Stomach (tissue), 9 donors: ENCODE results near the gene CDCA7. TPM values are rescaled to one million over a fixed set of nuclear protein-coding genes. Genes with fewer than 3 reads are reported as not detected.

Experiments
- DNase-seq, 2 donors: peaks; one replicate each; pipeline versions ENCODE4 v3.0.0 to v3.0.0-alpha.2; 2013 to 2019
- H3K27ac ChIP-seq, 5 donors: fragments of 200-600 bp in 4 of 5; sonication (generic) in 4 of 5; one replicate each; pipeline ENCODE4 v1.5.1; 2013 to 2019; ENCODE audit warnings: mild to moderate bottlenecking in 1 of 5, moderate library complexity in 1 of 5
- H3K27me3 ChIP-seq, 3 donors: fragments of 200-600 bp; sonication (generic); one replicate each; pipeline ENCODE4 v1.5.1; 2017 to 2019; ENCODE audit warnings: mixed run types in 1 of 3
- H3K36me3 ChIP-seq, 4 donors: fragments of 200-600 bp; sonication (generic); 1 replicate in 3 of 4; 2 replicates in 1 of 4; pipeline ENCODE4 v1.5.1; 2016 to 2019
- H3K4me1 ChIP-seq, 4 donors: fragments of 200-600 bp; sonication (generic); one replicate each; pipeline ENCODE4 v1.5.1; 2016 to 2019
- H3K4me3 ChIP-seq, 4 donors: fragments of 200-600 bp; sonication (generic) in 3 of 4; one replicate each; pipeline ENCODE4 v1.5.1; 2016 to 2019; ENCODE audit warnings: mild to moderate bottlenecking in 1 of 4
- H3K9me3 ChIP-seq, 4 donors: fragments of 200-600 bp; sonication (generic); one replicate each; pipeline ENCODE4 v1.5.1; 2016 to 2019
- EP300 ChIP-seq: sonication (generic); formaldehyde crosslinking; IDR thresholded peaks from one replicate; pipeline ENCODE4 v1.6.1; 2017; ENCODE audit warnings: antibody characterized with exemption
- POLR2A ChIP-seq, 4 donors: fragments of 450-650 bp; IDR thresholded peaks; one replicate each; pipeline ENCODE4 v1.6.1; 2016; ENCODE audit warnings: antibody characterized with exemption in 4 of 4, control low read depth in 2 of 4, mild to moderate bottlenecking in 1 of 4, moderate library complexity in 1 of 4
- POLR2AphosphoS5 ChIP-seq, 3 donors: sonication (generic); formaldehyde crosslinking; IDR thresholded peaks; one replicate each; pipeline ENCODE4 v1.6.1; 2016; ENCODE audit warnings: antibody characterized with exemption in 3 of 3
- WGBS, 5 donors: extraction: QIAGEN DNeasy Blood & Tissue Kit in 3 of 5; methylation state at CpG; one replicate each; pipeline versions ENCODE4 v1.1.5 to v1.1.7; 2013 to 2018; 5-methylcytosine and 5-hydroxymethylcytosine counted together
- intact Hi-C: fragments of 100-400 bp; cut with DNase I; formaldehyde crosslinking; loops from one replicate; pipeline ENCODE4 v1.15.1; 2023; ENCODE audit warnings: low total_unique reads
- polyA plus RNA-seq, 3 donors: library from polyadenylated mRNA; stranded (reverse); fragments of 200-250 nt; gene quantifications; one replicate each; pipeline ENCODE4 v1.2.3, GENCODE V29; 2013
- total RNA-seq, 5 donors: library from RNA; depleted of rRNA; stranded (reverse); fragments of >200 nt; gene quantifications; one replicate each; pipeline versions ENCODE4 v1.1.0 to v1.2.3, GENCODE V29; 2014 to 2016
- TF ChIP-seq, protein P1 (sequence below), 7 experiments: fragments of 450-650 bp in 4 of 7; fragments of 200-600 bp in 3 of 7; sonication (generic) in 3 of 7; IDR thresholded peaks; one replicate each; pipeline ENCODE4 v1.5.1; 2016 to 2019; ENCODE audit warnings: antibody characterized with exemption in 7 of 7, control low read depth in 2 of 7, mild to moderate bottlenecking in 1 of 7
- donor health status: healthy with polysubstance abuse.
- donor health status: Bipolar disorder and iron deficiency.
- donor health status: healthy.

Gene CDCA7
- total and polyA plus RNA-seq, 8 donors = 0.61 to 41.1 (median 8.1) TPM

DNA sequence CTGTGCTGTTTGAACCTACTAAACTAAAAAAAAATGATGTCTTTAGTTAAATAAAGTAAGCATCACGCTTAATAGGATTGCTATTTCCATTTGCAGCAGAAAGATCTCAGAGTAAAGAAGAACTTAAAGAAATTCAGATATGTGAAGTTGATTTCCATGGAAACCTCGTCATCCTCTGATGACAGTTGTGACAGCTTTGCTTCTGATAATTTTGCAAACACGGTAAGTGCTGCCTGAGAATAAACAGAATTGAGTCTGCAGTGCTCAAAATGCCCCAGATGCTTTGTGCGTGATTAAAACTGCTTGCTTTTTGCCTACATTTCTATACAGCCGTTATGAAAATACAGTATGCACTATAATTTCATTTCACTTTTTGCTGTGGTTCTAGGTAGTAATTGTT, 3.9 kb downstream of the CDCA7 start:
- DNase-seq = no peak
- no peak overlapping the region for H3K27ac ChIP-seq
- H3K9me3 ChIP-seq = no peaks in the 10 kb centered on the region
- H3K4me1 ChIP-seq = peaks cover 15 to 28% (median 23%) of the 10 kb centered on the region in 4 donors
- no peaks in the 10 kb centered on the region for H3K36me3 ChIP-seq
- 49 to 74% (median 64%) methylated on average over 5 of the region's 5 CpGs for WGBS, 5 donors
- H3K4me3 ChIP-seq = no peak overlapping the region
- intact Hi-C loops = no loop called here
- TF ChIP-seq POLR2AphosphoS5 (IDR thresholded peaks at IDR 0.05) = no peak
- TF ChIP-seq EP300 = no peak
- TF ChIP-seq, protein P1, sequence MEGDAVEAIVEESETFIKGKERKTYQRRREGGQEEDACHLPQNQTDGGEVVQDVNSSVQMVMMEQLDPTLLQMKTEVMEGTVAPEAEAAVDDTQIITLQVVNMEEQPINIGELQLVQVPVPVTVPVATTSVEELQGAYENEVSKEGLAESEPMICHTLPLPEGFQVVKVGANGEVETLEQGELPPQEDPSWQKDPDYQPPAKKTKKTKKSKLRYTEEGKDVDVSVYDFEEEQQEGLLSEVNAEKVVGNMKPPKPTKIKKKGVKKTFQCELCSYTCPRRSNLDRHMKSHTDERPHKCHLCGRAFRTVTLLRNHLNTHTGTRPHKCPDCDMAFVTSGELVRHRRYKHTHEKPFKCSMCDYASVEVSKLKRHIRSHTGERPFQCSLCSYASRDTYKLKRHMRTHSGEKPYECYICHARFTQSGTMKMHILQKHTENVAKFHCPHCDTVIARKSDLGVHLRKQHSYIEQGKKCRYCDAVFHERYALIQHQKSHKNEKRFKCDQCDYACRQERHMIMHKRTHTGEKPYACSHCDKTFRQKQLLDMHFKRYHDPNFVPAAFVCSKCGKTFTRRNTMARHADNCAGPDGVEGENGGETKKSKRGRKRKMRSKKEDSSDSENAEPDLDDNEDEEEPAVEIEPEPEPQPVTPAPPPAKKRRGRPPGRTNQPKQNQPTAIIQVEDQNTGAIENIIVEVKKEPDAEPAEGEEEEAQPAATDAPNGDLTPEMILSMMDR (IDR thresholded peaks at IDR 0.05) = no peak
- no peak for TF ChIP-seq POLR2A (IDR thresholded peaks at IDR 0.05)
- H3K27me3 ChIP-seq = peaks cover 0 to 53% (median 26%) of the 10 kb centered on the region in 3 donors

DNA sequence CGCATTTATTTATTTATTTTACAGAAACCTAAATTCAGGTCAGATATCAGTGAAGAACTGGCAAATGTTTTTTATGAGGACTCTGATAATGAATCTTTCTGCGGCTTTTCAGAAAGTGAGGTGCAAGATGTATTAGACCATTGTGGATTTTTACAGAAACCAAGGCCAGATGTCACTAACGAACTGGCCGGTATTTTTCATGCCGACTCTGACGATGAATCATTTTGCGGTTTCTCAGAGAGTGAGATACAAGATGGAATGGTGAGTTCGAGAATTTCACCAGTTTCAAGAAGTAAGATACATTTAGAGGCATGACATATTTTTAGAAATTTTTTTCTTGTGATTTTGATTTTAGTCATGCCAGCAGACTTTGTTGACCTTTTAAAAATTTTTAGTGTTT, 4.6 kb downstream of the CDCA7 start:
- WGBS, 5 donors = 76 to 91% (median 81%) methylated on average over 8 of the region's 8 CpGs
- Histone ChIP-seq H3K27ac (no peak overlapping the region), H3K36me3 (no peaks in the 10 kb centered on the region), H3K4me1 (peaks cover 11 to 22% (median 18%) of the 10 kb centered on the region in 4 donors), H3K4me3 (no peak overlapping the region), H3K9me3 (no peaks in the 10 kb centered on the region), H3K27me3 (peaks cover 0 to 46% (median 20%) of the 10 kb centered on the region in 3 donors)
- TF ChIP-seq, protein P1 (IDR thresholded peaks at IDR 0.05) = no peak
- no peak for TF ChIP-seq EP300
- no peak for TF ChIP-seq POLR2A (IDR thresholded peaks at IDR 0.05)
- TF ChIP-seq POLR2AphosphoS5 (IDR thresholded peaks at IDR 0.05) = no peak
- DNase-seq = no peak
- intact Hi-C loops = no loop called here

DNA sequence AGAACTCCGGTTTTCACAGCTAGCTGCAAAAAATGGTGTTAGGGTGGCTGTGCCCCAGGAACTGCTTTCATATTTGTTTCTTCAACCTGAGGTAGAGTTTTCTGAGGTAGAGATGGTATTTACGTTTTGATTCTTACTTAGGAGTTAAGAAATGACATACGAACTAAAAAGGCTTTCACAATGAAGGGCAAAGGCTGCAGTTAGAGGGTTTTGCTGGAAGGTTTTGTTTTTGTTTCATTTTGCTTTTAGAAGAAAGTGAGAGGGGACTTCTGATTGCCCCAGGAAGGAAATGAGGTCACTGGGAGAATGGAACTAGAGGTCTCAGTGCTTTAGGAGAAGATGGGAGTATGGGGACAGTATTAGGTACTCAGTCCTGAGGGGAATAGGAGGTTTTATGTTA, 15.5 kb downstream of the CDCA7 start:
- no peak overlapping the region for H3K4me3 ChIP-seq
- H3K27ac ChIP-seq = no peak overlapping the region
- 78 to 85% (median 82%) methylated on average over 3 of the region's 3 CpGs for WGBS, 5 donors
- H3K9me3 ChIP-seq = no peaks in the 10 kb centered on the region
- no peaks in the 10 kb centered on the region for H3K4me1 ChIP-seq
- no peak for DNase-seq
- H3K36me3 ChIP-seq = peaks cover 0 to 20% (median 9%) of the 10 kb centered on the region in 4 donors
- intact Hi-C loops = no loop called here
- no peaks in the 10 kb centered on the region for H3K27me3 ChIP-seq
- TF ChIP-seq, protein P1 (IDR thresholded peaks at IDR 0.05) = no peak
- TF ChIP-seq POLR2AphosphoS5 (IDR thresholded peaks at IDR 0.05) (no peak), POLR2A (IDR thresholded peaks at IDR 0.05) (no peak), EP300 (no peak)

DNA sequence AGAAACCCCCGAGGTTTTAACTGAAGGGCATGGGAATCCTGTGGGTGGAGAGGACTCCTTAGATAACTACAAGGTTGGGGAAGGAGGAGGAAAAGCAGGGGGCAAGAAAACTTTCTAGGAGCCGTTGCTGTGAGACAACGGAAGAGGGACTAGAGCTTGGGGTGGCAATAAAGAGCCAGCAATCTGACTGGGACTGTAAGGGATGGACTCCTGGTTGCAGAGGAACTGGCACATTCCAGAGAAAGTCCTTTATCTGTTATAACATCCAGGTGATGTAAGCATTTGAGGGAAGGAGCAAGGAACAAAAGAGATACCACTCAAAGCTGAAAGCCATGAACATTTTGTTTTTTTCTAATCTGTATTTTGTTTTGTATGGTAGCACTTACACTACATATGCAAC, 16.4 kb downstream of the CDCA7 start:
- intact Hi-C loops = no loop called here
- Histone ChIP-seq H3K4me3 (no peak overlapping the region), H3K9me3 (no peaks in the 10 kb centered on the region), H3K36me3 (peaks cover 0 to 13% (median 4%) of the 10 kb centered on the region in 4 donors), H3K4me1 (no peaks in the 10 kb centered on the region), H3K27ac (no peak overlapping the region), H3K27me3 (no peaks in the 10 kb centered on the region)
- TF ChIP-seq, protein P1 (IDR thresholded peaks at IDR 0.05) = no peak
- TF ChIP-seq EP300 (no peak), POLR2A (IDR thresholded peaks at IDR 0.05) (no peak), POLR2AphosphoS5 (IDR thresholded peaks at IDR 0.05) (no peak)
- WGBS, 5 donors = 85 to 91% (median 88%) methylated on average over 3 of the region's 3 CpGs
- no peak for DNase-seq
